ENCODE results near the gene TRIM24.

- TF ChIP-seq EZH2 (IDR thresholded peaks at IDR 0.05; ENCODE audit: insufficient read depth, poor library complexity, severe bottlenecking) (no peak), EZH2phosphoT487 (IDR thresholded peaks at IDR 0.05; ENCODE audit: insufficient read depth, low read depth) (no peak)
Observed at GRCh38 chr7:138608275-138608674, 148.2 kb downstream of the TRIM24 start.

All from GM23248 (cell line).